ENCODE measurements around the gene PXYLP1.

DNA sequence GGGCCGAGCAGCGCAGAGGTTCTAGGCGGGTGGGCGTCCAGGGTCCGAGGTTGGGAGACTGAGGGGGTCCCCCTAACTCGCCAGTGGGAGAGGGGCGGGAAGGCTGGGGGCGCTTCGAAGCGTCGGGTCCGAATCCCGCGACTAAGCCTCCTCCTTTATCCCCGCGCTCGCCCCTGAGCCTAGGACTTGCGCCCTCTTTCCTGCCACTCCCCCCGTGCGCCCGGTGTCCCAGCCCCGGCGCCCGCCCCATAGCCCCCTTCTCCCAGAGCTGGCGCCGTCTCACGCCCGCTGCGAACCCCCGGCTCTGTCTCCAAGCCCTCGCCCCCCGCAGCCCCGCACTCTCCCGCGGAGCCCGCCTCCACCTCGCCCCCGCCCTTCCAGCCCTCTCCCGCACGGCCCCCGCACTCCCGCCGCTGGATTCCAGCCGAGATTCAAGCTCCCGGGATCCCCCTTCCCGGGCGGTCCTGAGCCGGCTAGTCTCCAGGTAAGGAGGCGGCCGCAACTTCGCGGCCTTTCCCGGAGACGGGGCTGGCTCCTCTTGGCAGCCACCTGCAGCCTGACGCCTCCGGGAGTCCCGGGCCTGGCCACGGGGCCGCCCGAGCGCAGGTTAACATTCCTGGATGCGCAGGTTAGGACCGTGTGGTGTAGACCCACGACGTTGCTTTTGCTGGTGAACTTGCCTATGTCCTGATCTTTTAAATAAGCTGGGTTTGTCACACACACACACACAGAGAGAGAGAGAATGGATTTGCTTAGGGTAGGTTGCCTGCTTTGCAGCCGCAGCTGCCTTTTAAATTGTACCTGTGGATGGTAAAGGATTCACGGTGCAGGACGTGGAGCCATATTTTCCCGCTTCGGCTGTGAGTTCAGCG lies 563 bp downstream of the PXYLP1 start:
- TF ChIP-seq FOS (IDR thresholded peaks at IDR 0.05; ENCODE audit: extremely low read depth, insufficient read length) (no peak), POLR2AphosphoS5 (IDR thresholded peaks at IDR 0.05; ENCODE audit: control insufficient read depth, insufficient read depth, low read depth, low read length) (no peak), POLR2A (conservative IDR thresholded peaks at IDR 0.05) (no peak), SETDB1 (IDR thresholded peaks at IDR 0.05; ENCODE audit: low read length) (no peak), CTCF (IDR thresholded peaks at IDR 0.05 in 2 of 3, conservative IDR thresholded peaks at IDR 0.05 in 1 of 3; ENCODE audit: insufficient read depth in 2 of 3, low read depth in 1 of 3, low read length in 3 of 3) (no peak), ZNF76 (CRISPR knock-in tag; IDR thresholded peaks at IDR 0.05; ENCODE audit: borderline replicate concordance) (no peak)

Data from K562 (cell line).